Activated CD4-positive, alpha-beta memory T cell treated with anti-CD3 and anti-CD28 coated beads, Interleukin-2, amount 10 ng/mL, durations not matched to agents 7 days and 5 days (primary cell): ENCODE measurements around the gene STPG3. TPM values are rescaled to one million over a fixed set of nuclear protein-coding genes. Genes with fewer than 3 reads are reported as not detected.
"Not testable (repeated sequence)": the region's sequence is repeated elsewhere in the genome, so short reads cannot be mapped to it uniquely, and the experiment has no call there.

Experiments
- CTCF ChIA-PET: fragments of 350-600 bp; sonication (Branson Sonifier 250); formaldehyde crosslinking; loops from one replicate; lab custom pipeline; 2021; ENCODE audit warnings: antibody characterized with exemption, inconsistent platforms; lab: Charles Lee
- POLR2A ChIA-PET: fragments of 350-600 bp; sonication (Branson Sonifier 250); formaldehyde crosslinking; loops from one replicate; lab custom pipeline; 2021; ENCODE audit warnings: antibody characterized with exemption; lab: Charles Lee
- DNase-seq: peaks from one replicate; pipeline ENCODE4 v3.0.0-alpha.2; 2020
- H3K27ac Mint-ChIP-seq: one replicate; pipeline ENCODE4 v1.8.0; 2021; ENCODE audit warnings: mild to moderate bottlenecking, mixed read lengths
- H3K27me3 Mint-ChIP-seq: one replicate; pipeline ENCODE4 v1.8.0; 2021; ENCODE audit warnings: mixed read lengths
- H3K36me3 Mint-ChIP-seq: one replicate; pipeline ENCODE4 v1.8.0; 2021; ENCODE audit warnings: low read depth, mixed read lengths
- H3K4me1 Mint-ChIP-seq: one replicate; pipeline ENCODE4 v1.8.0; 2021; ENCODE audit warnings: mixed read lengths
- H3K4me3 Mint-ChIP-seq: one replicate; pipeline ENCODE4 v1.8.0; 2021; ENCODE audit warnings: mild to moderate bottlenecking, mixed read lengths
- H3K9me3 Mint-ChIP-seq: one replicate; pipeline ENCODE4 v1.8.0; 2021; ENCODE audit warnings: mixed read lengths
- total RNA-seq, 2 experiments: library from RNA; stranded (reverse); gene quantifications; one replicate each; pipeline ENCODE4 v1.2.3, GENCODE V29; 2021

Gene STPG3
- total RNA-seq, 2 experiments from 2014 or later: not detected

DNA sequence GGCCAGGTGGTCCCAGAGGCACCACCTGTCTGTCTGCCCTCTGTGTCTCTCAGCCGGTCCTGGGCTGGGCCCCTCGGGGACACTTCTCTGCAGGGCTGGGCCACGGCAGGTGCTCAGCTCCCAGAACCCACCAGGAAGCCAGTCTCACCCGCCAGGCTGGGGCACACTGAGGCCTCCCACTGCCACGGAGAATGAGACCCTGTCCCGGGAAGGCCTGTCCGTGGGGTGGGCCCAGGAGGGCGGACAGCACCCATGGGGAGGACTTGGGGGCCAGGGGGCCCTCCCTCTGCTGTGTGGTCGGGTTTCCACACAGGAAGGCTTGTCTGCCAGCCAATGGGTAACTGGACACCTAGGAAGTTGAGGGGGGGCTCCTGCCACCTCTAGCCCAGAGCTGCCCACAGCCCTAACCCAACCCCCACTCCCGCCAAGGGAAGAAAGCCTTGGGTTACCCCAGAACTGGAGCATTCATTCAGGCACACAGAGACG lies 14.1 kb upstream of the STPG3 start:
- H3K9me3 Mint-ChIP-seq: no peaks in the 10 kb centered on the region
- H3K4me1 Mint-ChIP-seq: peaks cover 25% of the 10 kb centered on the region
- H3K27me3 Mint-ChIP-seq: no peaks in the 10 kb centered on the region
- H3K27ac Mint-ChIP-seq: no peak overlapping the region
- ChIA-PET POLR2A (interaction anchor here (0.8 to 10.4 kb wide), 11 partner anchors 12 to 206 kb away, joined by 3 to 251 read pairs (median 5); partner anchors contain the start of genes CYSRT1, MAN1B1, NELFB and STPG3), CTCF (interaction anchor here (0.5 to 2.2 kb wide), 38 partner anchors 9 to 756 kb away, joined by 3 to 21 read pairs (median 4); partner anchors contain the start of genes ABCA2, AJM1, CYSRT1 and EHMT1)
- no peak for DNase-seq
- no peak overlapping the region for H3K4me3 Mint-ChIP-seq
- H3K36me3 Mint-ChIP-seq: peaks cover 7% of the 10 kb centered on the region

DNA sequence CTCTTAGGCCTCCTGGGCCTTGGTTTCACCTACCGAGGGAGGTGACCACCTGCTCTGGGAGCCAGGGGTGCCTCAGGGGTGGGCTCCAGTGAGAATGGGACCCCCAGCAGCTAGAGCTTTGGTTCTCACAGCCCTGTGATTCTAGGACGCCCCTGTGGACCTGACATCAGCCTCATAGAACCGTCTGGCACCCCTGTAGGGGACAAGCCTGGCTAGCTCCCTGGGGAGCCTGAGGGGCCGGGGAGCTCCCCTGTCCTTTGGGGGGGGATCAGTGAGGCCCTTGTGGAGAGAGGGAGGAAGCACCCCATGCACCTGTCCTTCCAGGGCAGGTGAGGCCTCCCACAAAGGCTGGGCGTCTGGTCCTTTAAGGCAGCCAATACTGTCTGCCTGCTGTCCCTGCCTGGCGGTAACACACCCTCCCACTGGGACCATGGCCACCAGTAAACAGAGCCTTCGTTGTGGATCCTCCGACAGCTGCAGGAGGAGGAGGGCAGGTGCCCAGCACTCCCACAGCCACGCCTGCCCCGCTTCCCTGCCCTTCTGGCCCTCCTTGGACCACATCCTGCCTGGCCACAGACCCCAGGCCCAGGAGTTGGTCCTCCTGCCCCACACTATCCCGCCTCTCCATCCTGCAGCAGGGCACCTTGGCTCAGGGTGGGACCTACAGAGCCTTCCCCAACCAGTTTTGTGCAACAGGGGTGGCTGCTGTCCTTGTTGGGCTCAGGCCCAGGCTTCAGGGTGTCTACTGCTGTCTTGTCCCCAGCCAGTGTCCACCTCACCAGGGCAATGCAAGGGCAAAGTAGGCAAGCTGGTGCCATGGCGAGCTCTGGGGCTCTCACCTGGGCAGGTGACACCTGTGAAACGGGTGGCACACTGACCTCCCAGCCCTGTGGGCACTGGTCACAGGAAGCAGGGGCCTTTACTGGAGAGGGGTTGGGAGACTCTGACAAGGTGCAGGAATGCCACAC lies 13.0 kb upstream of the STPG3 start:
- peaks cover 36% of the 10 kb centered on the region for H3K4me1 Mint-ChIP-seq
- no peaks in the 10 kb centered on the region for H3K9me3 Mint-ChIP-seq
- no peak for DNase-seq
- peaks cover 17% of the 10 kb centered on the region for H3K36me3 Mint-ChIP-seq
- ChIA-PET POLR2A (interaction anchor here (0.8 to 10.4 kb wide), 4 partner anchors 15 to 142 kb away, joined by 3 to 251 read pairs (median 22); partner anchors contain the start of genes DPP7, NELFB, STPG3 and TPRN), CTCF (interaction anchor here (0.6 to 2.2 kb wide), 12 partner anchors 11 to 191 kb away, joined by 4 to 21 read pairs (median 8); partner anchors contain the start of genes CYSRT1 and RNF224)
- H3K27ac Mint-ChIP-seq: no peak overlapping the region
- no peaks in the 10 kb centered on the region for H3K27me3 Mint-ChIP-seq
- H3K4me3 Mint-ChIP-seq: no peak overlapping the region

DNA sequence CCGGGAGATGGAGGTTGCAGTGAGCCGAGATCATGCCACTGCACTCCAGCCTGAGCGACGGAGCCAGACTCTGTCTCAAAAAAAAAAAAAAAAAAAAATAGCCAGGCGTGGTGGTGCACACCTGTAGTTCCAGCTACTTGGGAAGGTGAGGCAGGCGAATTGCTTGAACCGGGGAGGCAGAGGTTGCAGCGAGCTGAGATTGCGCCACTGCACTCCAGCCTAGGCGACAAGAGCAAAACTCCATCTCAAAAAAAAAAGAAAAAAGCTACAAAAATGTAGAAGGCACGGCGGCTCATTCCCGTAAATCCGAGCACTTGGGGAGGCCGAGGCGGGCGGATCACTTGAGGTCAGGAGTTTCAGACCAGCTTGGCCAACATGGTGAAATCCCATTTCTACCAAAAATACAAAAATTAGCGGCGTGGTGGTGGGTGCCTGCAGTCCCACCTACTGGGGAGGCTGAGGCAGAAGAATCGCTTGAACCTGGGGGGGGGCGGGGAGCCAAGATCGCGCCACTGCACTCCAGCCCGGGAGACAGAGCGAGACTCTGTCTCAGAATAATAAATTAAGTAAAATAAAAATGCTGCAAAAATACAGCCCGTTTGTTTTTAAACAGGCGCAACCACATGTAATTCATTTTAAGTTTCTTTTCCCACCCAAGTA lies 11.4 kb upstream of the STPG3 start:
- peak overlapping the region; percentile 72 for H3K4me3 Mint-ChIP-seq
- ChIA-PET CTCF (interaction anchor here (0.9 to 2.6 kb wide), 10 partner anchors 15 to 213 kb away, joined by 3 to 12 read pairs (median 4); partner anchors contain the start of genes CYSRT1, NELFB and TOR4A), POLR2A (interaction anchor here (0.7 to 10.4 kb wide), 39 partner anchors 9 to 836 kb away, joined by 3 to 251 read pairs (median 5); partner anchors contain the start of genes ANAPC2, CYSRT1, DPP7 and EHMT1)
- peak overlapping the region; percentile 67 for H3K27ac Mint-ChIP-seq
- not testable (repeated sequence) for H3K27me3 Mint-ChIP-seq, H3K9me3 Mint-ChIP-seq, DNase-seq
- H3K4me1 Mint-ChIP-seq: peaks cover 47% of the 10 kb centered on the region
- peaks cover 30% of the 10 kb centered on the region for H3K36me3 Mint-ChIP-seq

DNA sequence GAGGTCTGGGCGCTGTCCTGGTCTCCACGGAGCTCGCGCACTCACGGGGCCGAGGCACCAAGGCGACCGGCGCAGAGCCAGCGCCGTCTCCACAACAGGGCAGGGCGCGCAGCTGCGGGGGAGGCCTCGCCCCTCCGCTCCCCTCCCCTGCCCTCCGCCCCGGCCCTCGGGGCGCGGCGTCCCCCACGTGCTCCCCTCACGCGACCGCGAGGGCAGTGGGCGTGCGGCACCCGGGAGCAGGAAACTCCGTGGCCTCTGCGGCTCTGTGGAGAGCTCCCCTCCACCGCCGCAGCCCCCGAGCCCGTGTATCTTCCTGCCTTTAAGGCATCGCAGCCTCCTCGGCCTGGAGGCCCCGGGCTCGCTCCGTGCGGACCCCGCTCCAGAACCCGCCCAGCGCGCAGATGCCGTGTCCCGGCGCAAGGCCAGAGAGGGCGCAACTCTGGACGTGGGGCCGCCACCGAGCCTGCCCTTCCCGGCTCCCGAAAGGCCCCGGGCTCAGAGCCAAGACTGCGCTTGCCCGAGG lies 10.7 kb upstream of the STPG3 start:
- Mint-ChIP-seq H3K27me3 (no peaks in the 10 kb centered on the region), H3K36me3 (peaks cover 30% of the 10 kb centered on the region), H3K27ac (peak overlapping the region; percentile 67), H3K9me3 (no peaks in the 10 kb centered on the region), H3K4me1 (peaks cover 47% of the 10 kb centered on the region), H3K4me3 (peak overlapping the region; percentile 72)
- DNase-seq: peak; percentile 75
- POLR2A ChIA-PET: interaction anchor here (0.6 to 10.4 kb wide), 64 partner anchors 10 to 837 kb away, joined by 3 to 251 read pairs (median 4); partner anchors contain the start of genes AJM1, ANAPC2, CLIC3 and CYSRT1
- CTCF ChIA-PET: interaction anchor here (0.9 to 2.6 kb wide), 9 partner anchors 13 to 214 kb away, joined by 3 to 12 read pairs (median 4); partner anchors contain the start of genes CYSRT1, NELFB, RNF224 and TOR4A

DNA sequence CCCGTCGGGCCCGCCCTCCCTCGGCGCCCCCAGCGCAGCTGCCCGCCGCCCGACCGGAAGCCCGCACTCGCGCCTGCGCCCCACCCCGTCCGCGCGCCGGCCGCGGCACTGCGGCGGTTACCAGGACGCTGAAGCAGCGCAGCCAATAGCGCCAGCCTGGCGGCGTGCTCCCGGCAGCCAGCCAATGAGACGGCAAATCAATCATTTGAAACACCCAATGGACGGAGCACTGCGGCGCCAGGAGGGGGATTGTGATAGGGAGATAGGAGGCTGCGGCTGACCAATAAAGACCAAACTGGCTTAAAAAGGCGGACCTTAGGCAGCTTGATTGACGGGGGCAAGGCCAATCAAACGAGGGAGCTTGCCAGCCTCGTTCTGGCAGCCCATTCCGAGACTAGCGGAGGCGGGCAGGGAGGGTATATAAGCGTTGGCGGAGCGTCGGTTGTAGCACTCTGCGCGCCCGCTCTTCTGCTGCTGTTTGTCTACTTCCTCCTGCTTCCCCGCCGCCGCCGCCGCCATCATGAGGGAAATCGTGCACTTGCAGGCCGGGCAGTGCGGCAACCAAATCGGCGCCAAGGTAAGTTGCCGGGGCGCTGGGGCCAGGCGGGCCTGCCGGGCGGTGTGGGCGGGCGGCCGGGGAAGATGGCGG lies 10.1 kb upstream of the STPG3 start, which contains the start of gene TUBB4B:
TUBB4B (plus strand) TSS at position 447 of the 649 bp plus-strand sequence; CDS start at position 521, 74 bp downstream.
- DNase-seq: peak; percentile 99
- ChIA-PET POLR2A (interaction anchor here (0.6 to 10.4 kb wide), 66 partner anchors 11 to 838 kb away, joined by 3 to 251 read pairs (median 4); partner anchors contain the start of genes AJM1, ANAPC2, CLIC3 and CYSRT1), CTCF (interaction anchor here (0.8 to 2.6 kb wide), 11 partner anchors 13 to 214 kb away, joined by 3 to 12 read pairs (median 4); partner anchors contain the start of genes CYSRT1, NELFB, RNF224 and TOR4A)
- Mint-ChIP-seq H3K36me3 (peaks cover 30% of the 10 kb centered on the region), H3K27ac (peak within 1 kb of the TSS; percentile 94), H3K4me1 (peaks cover 47% of the 10 kb centered on the region), H3K9me3 (no peaks in the 10 kb centered on the region), H3K4me3 (peak within 1 kb of the TSS; percentile 88), H3K27me3 (no peaks in the 10 kb centered on the region)

DNA sequence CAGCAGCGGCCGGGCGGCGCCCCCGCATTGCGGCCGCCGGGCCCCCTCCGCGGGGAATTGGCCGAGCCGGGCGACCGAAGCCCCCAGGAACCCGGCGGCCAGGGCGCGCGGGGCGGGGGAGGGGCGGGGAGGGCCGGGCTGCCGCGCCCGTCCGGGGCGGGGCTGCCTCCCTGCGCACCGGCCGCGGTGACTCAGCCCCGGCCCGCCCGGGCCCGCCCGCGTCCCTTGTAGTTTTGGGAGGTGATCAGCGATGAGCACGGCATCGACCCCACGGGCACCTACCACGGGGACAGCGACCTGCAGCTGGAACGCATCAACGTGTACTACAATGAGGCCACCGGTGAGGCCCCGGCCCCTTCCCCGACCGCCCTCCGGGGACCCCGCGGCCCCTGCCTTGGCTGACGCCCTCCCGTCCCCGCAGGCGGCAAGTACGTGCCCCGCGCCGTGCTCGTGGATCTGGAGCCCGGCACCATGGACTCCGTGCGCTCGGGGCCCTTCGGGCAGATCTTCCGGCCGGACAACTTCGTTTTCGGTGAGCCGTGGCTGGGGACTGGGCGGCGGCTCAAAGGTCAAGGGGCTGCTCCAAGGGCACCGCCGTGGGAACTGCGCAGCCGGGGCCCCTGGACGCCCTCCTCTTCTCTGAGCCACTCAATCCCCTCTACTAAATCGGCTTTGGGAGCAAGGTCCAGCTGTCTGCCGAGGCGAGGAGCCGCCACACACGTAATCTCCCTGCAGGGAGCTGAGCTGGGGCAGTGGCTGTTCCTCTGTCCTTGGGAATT lies 9.4 kb upstream of the STPG3 start:
- CTCF ChIA-PET: interaction anchor here (0.5 to 2.5 kb wide), 9 partner anchors 13 to 212 kb away, joined by 3 to 12 read pairs (median 4); partner anchors contain the start of genes CYSRT1, NELFB, RNF224 and TOR4A
- H3K27ac Mint-ChIP-seq: peak overlapping the region; percentile 72
- H3K9me3 Mint-ChIP-seq: no peaks in the 10 kb centered on the region
- peak; percentile 75 for DNase-seq
- POLR2A ChIA-PET: interaction anchor here (0.6 to 10.4 kb wide), 50 partner anchors 11 to 513 kb away, joined by 3 to 251 read pairs (median 4); partner anchors contain the start of genes ANAPC2, CYSRT1, DPH7 and DPP7
- H3K4me3 Mint-ChIP-seq: peak overlapping the region; percentile 88
- peaks cover 30% of the 10 kb centered on the region for H3K36me3 Mint-ChIP-seq
- no peaks in the 10 kb centered on the region for H3K27me3 Mint-ChIP-seq
- peaks cover 45% of the 10 kb centered on the region for H3K4me1 Mint-ChIP-seq

DNA sequence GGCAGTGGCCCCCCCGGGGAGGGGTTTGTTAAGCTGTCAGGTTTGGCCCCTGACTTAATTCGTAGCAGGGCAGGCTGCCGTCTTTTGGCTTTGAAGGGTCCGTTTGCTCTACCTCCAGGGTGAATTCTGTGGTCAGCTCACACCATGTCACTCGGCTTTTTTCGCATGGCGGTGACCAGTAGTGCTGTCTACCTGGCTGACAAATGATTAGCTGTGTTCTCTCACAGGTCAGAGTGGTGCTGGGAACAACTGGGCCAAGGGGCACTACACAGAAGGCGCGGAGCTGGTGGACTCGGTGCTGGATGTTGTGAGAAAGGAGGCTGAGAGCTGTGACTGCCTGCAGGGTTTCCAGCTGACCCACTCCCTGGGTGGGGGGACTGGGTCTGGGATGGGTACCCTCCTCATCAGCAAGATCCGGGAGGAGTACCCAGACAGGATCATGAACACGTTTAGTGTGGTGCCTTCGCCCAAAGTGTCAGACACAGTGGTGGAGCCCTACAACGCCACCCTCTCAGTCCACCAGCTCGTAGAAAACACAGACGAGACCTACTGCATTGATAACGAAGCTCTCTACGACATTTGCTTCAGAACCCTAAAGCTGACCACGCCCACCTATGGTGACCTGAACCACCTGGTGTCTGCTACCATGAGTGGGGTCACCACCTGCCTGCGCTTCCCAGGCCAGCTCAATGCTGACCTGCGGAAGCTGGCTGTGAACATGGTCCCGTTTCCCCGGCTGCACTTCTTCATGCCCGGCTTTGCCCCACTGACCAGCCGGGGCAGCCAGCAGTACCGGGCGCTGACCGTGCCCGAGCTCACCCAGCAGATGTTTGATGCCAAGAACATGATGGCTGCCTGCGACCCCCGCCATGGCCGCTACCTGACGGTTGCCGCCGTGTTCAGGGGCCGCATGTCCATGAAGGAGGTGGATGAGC lies 8.6 kb upstream of the STPG3 start:
- H3K9me3 Mint-ChIP-seq: no peaks in the 10 kb centered on the region
- ChIA-PET POLR2A (interaction anchor here (0.7 to 10.4 kb wide), 19 partner anchors 11 to 156 kb away, joined by 3 to 251 read pairs (median 3); partner anchors contain the start of genes CYSRT1, DPP7, MAN1B1 and NELFB), CTCF (interaction anchor here (0.5 to 1.0 kb wide), 4 partner anchors 12 to 429 kb away, joined by 3 to 4 read pairs (median 3); no protein-coding TSS in a partner anchor)
- peaks cover 30% of the 10 kb centered on the region for H3K36me3 Mint-ChIP-seq
- H3K4me3 Mint-ChIP-seq: peak overlapping the region; percentile 84
- H3K27me3 Mint-ChIP-seq: no peaks in the 10 kb centered on the region
- peak overlapping the region; percentile 72 for H3K27ac Mint-ChIP-seq
- no peak for DNase-seq
- H3K4me1 Mint-ChIP-seq: peaks cover 42% of the 10 kb centered on the region

DNA sequence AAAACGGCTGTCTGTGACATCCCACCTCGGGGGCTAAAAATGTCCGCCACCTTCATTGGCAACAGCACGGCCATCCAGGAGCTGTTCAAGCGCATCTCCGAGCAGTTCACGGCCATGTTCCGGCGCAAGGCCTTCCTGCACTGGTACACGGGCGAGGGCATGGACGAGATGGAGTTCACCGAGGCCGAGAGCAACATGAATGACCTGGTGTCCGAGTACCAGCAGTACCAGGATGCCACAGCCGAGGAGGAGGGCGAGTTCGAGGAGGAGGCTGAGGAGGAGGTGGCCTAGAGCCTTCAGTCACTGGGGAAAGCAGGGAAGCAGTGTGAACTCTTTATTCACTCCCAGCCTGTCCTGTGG lies 7.8 kb upstream of the STPG3 start:
- Mint-ChIP-seq H3K36me3 (peaks cover 30% of the 10 kb centered on the region), H3K4me3 (peak overlapping the region; percentile 39), H3K4me1 (peaks cover 38% of the 10 kb centered on the region)
- H3K27me3 Mint-ChIP-seq, DNase-seq, H3K27ac Mint-ChIP-seq, H3K9me3 Mint-ChIP-seq: not testable (repeated sequence)
- CTCF ChIA-PET: interaction anchor here (0.5 to 1.0 kb wide), 3 partner anchors 11 to 428 kb away, joined by 3 to 4 read pairs (median 3); no protein-coding TSS in a partner anchor
- POLR2A ChIA-PET: interaction anchor here (1.1 to 10.4 kb wide), 7 partner anchors 10 to 129 kb away, joined by 3 to 251 read pairs (median 4); partner anchors contain the start of genes DPP7, NELFB and STPG3

DNA sequence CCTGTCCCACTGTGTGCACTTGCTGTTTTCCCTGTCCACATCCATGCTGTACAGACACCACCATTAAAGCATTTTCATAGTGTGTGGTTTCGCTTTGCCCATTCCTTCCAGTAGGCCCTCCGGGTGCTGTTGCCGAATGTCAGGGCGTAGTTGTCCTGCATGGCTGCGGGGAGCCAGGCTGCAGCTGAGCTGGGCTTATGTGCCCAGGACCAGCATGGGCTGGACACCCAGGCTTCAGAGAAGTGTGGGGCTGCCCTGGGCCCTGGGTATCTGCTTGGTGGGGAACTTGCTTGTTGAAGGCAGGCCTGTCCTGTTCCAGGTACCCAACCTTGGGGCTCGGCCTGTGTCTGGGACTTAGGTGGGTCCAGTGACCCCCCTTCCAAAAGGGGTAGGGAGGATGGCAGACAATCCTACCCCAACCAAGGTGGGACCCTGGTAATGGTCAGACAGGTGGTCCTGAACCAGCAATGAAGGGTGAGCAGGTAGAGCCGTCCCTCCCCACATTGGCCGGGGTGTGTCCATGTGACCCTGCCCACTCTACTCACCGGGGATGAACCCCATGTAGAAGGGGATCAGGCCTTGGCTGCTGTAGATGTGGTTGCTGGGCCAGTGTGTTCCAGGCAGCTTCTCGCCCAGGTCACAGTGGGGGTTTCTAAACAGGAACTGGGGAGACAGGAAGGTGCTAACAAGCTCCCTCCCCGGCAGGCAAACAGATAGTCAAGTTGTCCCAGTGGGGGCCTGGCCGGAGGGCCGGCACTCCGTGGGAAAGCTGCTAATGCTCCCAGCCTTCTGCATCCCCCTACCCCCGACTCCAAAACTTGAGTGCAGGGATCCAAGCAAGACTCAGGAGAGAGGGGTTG lies 7.2 kb upstream of the STPG3 start:
- DNase-seq: no peak
- H3K27me3 Mint-ChIP-seq: no peaks in the 10 kb centered on the region
- peaks cover 32% of the 10 kb centered on the region for H3K4me1 Mint-ChIP-seq
- peaks cover 30% of the 10 kb centered on the region for H3K36me3 Mint-ChIP-seq
- H3K9me3 Mint-ChIP-seq: no peaks in the 10 kb centered on the region
- H3K27ac Mint-ChIP-seq: no peak overlapping the region
- peak overlapping the region; percentile 39 for H3K4me3 Mint-ChIP-seq
- ChIA-PET CTCF (no interaction called here), POLR2A (interaction anchor here (0.5 to 10.4 kb wide), 6 partner anchors 9 to 704 kb away, joined by 3 to 251 read pairs (median 4); partner anchors contain the start of genes DPP7, NELFB and STPG3)
